Muscle layer of duodenum (tissue), 2 donors: Measurements from ENCODE around the gene PAF1.

ENCODE experiments used
- H3K27ac ChIP-seq: one replicate; pipeline ENCODE4 v1.7.0; 2013; ENCODE audit warnings: mild to moderate bottlenecking, low read length
- H3K27me3 ChIP-seq: one replicate; pipeline ENCODE4 v1.7.0; 2013; ENCODE audit warnings: low read depth, mild to moderate bottlenecking, control low read depth, low read length
- H3K36me3 ChIP-seq, 2 donors: one replicate each; pipeline ENCODE4 v1.7.0; 2013; ENCODE audit warnings: low read length in 2 of 2, control low read depth in 1 of 2, mild to moderate bottlenecking in 1 of 2; ENCODE audit not compliant: insufficient read depth in 2 of 2, control insufficient read depth in 1 of 2
- H3K4me1 ChIP-seq, 2 donors: one replicate each; pipeline ENCODE4 v1.7.0; 2013; ENCODE audit warnings: low read length in 2 of 2, mild to moderate bottlenecking in 2 of 2, control low read depth in 1 of 2, moderate library complexity in 1 of 2; ENCODE audit not compliant: insufficient read depth in 2 of 2, control insufficient read depth in 1 of 2
- H3K4me3 ChIP-seq, 2 donors: one replicate each; pipeline ENCODE4 v1.7.0; 2013; ENCODE audit warnings: low read length in 2 of 2, low read depth in 1 of 2, mild to moderate bottlenecking in 1 of 2
- H3K9me3 ChIP-seq, 2 donors: one replicate each; pipeline ENCODE4 v1.7.0; 2013; ENCODE audit warnings: low read length in 2 of 2, control low read depth in 1 of 2, mild to moderate bottlenecking in 1 of 2; ENCODE audit not compliant: control insufficient read depth in 1 of 2
- donor health status: healthy.

The PAF1 gene

GRCh38 chr19:39375929-39376328 lies 15.0 kb downstream of the PAF1 start:
- Histone ChIP-seq H3K27ac (no peak overlapping the region), H3K4me3 (no peak overlapping the region), H3K9me3 (no peaks in the 10 kb centered on the region), H3K27me3 (no peaks in the 10 kb centered on the region), H3K4me1 (peaks cover 8 to 25% of the 10 kb centered on the region in 2 donors), H3K36me3 (peaks cover 58 to 68% of the 10 kb centered on the region in 2 donors)

GRCh38 chr19:39372941-39373340 lies 18.0 kb downstream of the PAF1 start:
- H3K4me3 ChIP-seq = peak overlapping the region in 1 of 2 donors; percentile 37
- peak overlapping the region; percentile 84 for H3K27ac ChIP-seq
- H3K4me1 ChIP-seq = peaks cover 8 to 25% of the 10 kb centered on the region in 2 donors
- H3K36me3 ChIP-seq = peaks cover 54 to 65% of the 10 kb centered on the region in 2 donors
- no peaks in the 10 kb centered on the region for H3K9me3 ChIP-seq
- no peaks in the 10 kb centered on the region for H3K27me3 ChIP-seq

- Histone ChIP-seq H3K36me3 (peaks cover 47 to 62% of the 10 kb centered on the region in 2 donors), H3K9me3 (no peaks in the 10 kb centered on the region), H3K27ac (peak overlapping the region; percentile 84), H3K4me3 (peak overlapping the region in 1 of 2 donors; percentile 37), H3K27me3 (no peaks in the 10 kb centered on the region), H3K4me1 (peaks cover 8 to 25% of the 10 kb centered on the region in 2 donors)
Observed at GRCh38 chr19:39372047-39372802, 18.7 kb downstream of the PAF1 start.

GRCh38 chr19:39370735-39371134 lies 20.2 kb downstream of the PAF1 start:
- H3K27ac ChIP-seq = no peak overlapping the region
- no peak overlapping the region for H3K4me3 ChIP-seq
- peaks cover 33 to 51% of the 10 kb centered on the region in 2 donors for H3K36me3 ChIP-seq
- H3K27me3 ChIP-seq = no peaks in the 10 kb centered on the region
- H3K9me3 ChIP-seq = no peaks in the 10 kb centered on the region
- H3K4me1 ChIP-seq = peaks cover 8 to 25% of the 10 kb centered on the region in 2 donors

GRCh38 chr19:39369200-39369599 lies 21.7 kb downstream of the PAF1 start:
- H3K9me3 ChIP-seq = no peaks in the 10 kb centered on the region
- no peak overlapping the region for H3K4me3 ChIP-seq
- no peak overlapping the region for H3K27ac ChIP-seq
- H3K36me3 ChIP-seq = peaks cover 32 to 50% of the 10 kb centered on the region in 2 donors
- H3K27me3 ChIP-seq = no peaks in the 10 kb centered on the region
- peaks cover 8 to 28% of the 10 kb centered on the region in 2 donors for H3K4me1 ChIP-seq

GRCh38 chr19:39365531-39365930 lies 25.4 kb downstream of the PAF1 start:
- H3K4me3 ChIP-seq = no peak overlapping the region
- H3K27me3 ChIP-seq = no peaks in the 10 kb centered on the region
- H3K4me1 ChIP-seq = peaks cover 11% of the 10 kb centered on the region in 2 donors
- H3K9me3 ChIP-seq = no peaks in the 10 kb centered on the region
- no peak overlapping the region for H3K27ac ChIP-seq
- H3K36me3 ChIP-seq = peaks cover 38 to 64% of the 10 kb centered on the region in 2 donors

GRCh38 chr19:39363901-39364457 lies 26.9 kb downstream of the PAF1 start:
- peak overlapping the region; percentile 78 for H3K27ac ChIP-seq
- peaks cover 11% of the 10 kb centered on the region in 2 donors for H3K4me1 ChIP-seq
- H3K4me3 ChIP-seq = no peak overlapping the region
- H3K27me3 ChIP-seq = no peaks in the 10 kb centered on the region
- H3K9me3 ChIP-seq = no peaks in the 10 kb centered on the region
- peaks cover 34 to 61% of the 10 kb centered on the region in 2 donors for H3K36me3 ChIP-seq

GRCh38 chr19:39362682-39363657 lies 27.9 kb downstream of the PAF1 start:
- H3K4me3 ChIP-seq = no peak overlapping the region
- H3K4me1 ChIP-seq = peaks cover 7 to 11% of the 10 kb centered on the region in 2 donors
- H3K9me3 ChIP-seq = no peaks in the 10 kb centered on the region
- no peaks in the 10 kb centered on the region for H3K27me3 ChIP-seq
- H3K27ac ChIP-seq = peak overlapping the region; percentile 73
- H3K36me3 ChIP-seq = peaks cover 39 to 61% of the 10 kb centered on the region in 2 donors

GRCh38 chr19:39360599-39360998 lies 30.3 kb downstream of the PAF1 start:
- Histone ChIP-seq H3K27me3 (no peaks in the 10 kb centered on the region), H3K9me3 (no peaks in the 10 kb centered on the region), H3K4me1 (peaks cover 7 to 11% of the 10 kb centered on the region in 2 donors), H3K4me3 (no peak overlapping the region), H3K36me3 (peaks cover 59 to 76% of the 10 kb centered on the region in 2 donors), H3K27ac (no peak overlapping the region)

- Histone ChIP-seq H3K36me3 (peaks cover 67 to 87% of the 10 kb centered on the region in 2 donors), H3K27ac (no peak overlapping the region), H3K9me3 (no peaks in the 10 kb centered on the region)
Observed at GRCh38 chr19:39359026-39359425, 31.9 kb downstream of the PAF1 start.

GRCh38 chr19:39356647-39357046 lies 34.3 kb downstream of the PAF1 start:
- no peaks in the 10 kb centered on the region for H3K4me1 ChIP-seq
- no peak overlapping the region for H3K27ac ChIP-seq
- H3K4me3 ChIP-seq = no peak overlapping the region
- no peaks in the 10 kb centered on the region for H3K9me3 ChIP-seq
- peaks cover 67 to 76% of the 10 kb centered on the region in 2 donors for H3K36me3 ChIP-seq
- no peaks in the 10 kb centered on the region for H3K27me3 ChIP-seq

More at GRCh38 chr19:39359026-39359425, 31.9 kb downstream of the PAF1 start:
- Histone ChIP-seq H3K4me1 (peaks cover 4 to 9% of the 10 kb centered on the region in 2 donors), H3K27me3 (no peaks in the 10 kb centered on the region), H3K4me3 (no peak overlapping the region)
